ENCODE results near the gene SNTG2. TPM values are rescaled to one million over a fixed set of nuclear protein-coding genes. Genes with fewer than 3 reads are reported as not detected.

The SNTG2 gene
- total RNA-seq, 2 donors from 2014 or later, result 0.72 to 1.0 TPM

DNA sequence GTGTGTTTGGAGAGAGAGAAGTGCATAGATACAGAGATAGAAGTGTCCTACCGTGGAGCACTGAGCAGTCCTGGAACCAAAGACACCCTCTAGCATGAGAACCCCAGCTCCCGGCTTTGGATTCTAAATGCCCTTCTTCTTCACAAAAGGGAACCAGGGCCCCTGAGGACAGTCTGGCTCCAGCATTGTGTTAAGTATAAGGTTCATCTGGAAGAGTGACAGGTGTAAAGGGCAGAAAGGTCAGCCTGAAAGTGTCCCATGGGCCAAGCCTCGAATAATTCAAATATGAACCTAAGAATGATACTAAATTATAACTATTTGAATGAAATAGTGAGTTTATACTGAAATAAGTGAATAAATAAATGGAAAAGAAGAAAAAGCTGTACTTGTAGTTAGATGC lies 109.7 kb downstream of the SNTG2 start:
- Histone ChIP-seq H3K36me3 (no peaks in the 10 kb centered on the region), H3K4me3 (no peak overlapping the region), H3K4me1 (no peaks in the 10 kb centered on the region), H3K9ac (ENCODE audit: low read depth in 2 of 2, low read length in 2 of 2) (no peak overlapping the region), H3K27me3 (no peaks in the 10 kb centered on the region), H3K27ac (no peak overlapping the region), H3K9me3 (no peaks in the 10 kb centered on the region)
- TF ChIP-seq, protein P1, sequence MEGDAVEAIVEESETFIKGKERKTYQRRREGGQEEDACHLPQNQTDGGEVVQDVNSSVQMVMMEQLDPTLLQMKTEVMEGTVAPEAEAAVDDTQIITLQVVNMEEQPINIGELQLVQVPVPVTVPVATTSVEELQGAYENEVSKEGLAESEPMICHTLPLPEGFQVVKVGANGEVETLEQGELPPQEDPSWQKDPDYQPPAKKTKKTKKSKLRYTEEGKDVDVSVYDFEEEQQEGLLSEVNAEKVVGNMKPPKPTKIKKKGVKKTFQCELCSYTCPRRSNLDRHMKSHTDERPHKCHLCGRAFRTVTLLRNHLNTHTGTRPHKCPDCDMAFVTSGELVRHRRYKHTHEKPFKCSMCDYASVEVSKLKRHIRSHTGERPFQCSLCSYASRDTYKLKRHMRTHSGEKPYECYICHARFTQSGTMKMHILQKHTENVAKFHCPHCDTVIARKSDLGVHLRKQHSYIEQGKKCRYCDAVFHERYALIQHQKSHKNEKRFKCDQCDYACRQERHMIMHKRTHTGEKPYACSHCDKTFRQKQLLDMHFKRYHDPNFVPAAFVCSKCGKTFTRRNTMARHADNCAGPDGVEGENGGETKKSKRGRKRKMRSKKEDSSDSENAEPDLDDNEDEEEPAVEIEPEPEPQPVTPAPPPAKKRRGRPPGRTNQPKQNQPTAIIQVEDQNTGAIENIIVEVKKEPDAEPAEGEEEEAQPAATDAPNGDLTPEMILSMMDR (IDR thresholded peaks at IDR 0.05), result no peak
- DNase-seq, result no peak
- intact Hi-C loops (cut with DNase I), result no loop called here

DNA sequence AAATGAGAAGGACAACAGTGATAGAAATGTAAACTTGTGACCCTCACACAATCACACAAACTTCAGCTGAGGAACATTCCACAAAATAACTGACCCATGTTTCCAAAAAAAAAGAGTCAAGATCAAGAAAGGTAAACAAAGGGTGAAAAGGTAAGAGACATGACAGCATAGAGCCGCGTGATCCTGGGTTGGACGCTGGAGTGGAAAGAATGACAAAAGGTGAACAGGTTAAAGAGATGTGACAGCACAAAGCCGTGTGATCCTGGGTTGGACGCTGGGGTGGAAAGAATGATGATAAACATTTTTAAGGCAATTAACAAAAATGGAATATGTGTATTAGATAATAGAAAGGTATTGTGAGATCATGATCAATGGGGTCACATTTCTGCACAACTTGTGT lies 110.3 kb downstream of the SNTG2 start:
- DNase-seq, result no peak
- no peaks in the 10 kb centered on the region for H3K4me1 ChIP-seq
- no peaks in the 10 kb centered on the region for H3K36me3 ChIP-seq
- H3K9me3 ChIP-seq, result no peaks in the 10 kb centered on the region
- no peak overlapping the region for H3K9ac ChIP-seq (ENCODE audit: low read depth in 2 of 2, low read length in 2 of 2)
- no peaks in the 10 kb centered on the region for H3K27me3 ChIP-seq
- H3K4me3 ChIP-seq, result no peak overlapping the region
- TF ChIP-seq, protein P1 (IDR thresholded peaks at IDR 0.05), result no peak
- intact Hi-C loops (cut with DNase I), result no loop called here
- no peak overlapping the region for H3K27ac ChIP-seq

DNA sequence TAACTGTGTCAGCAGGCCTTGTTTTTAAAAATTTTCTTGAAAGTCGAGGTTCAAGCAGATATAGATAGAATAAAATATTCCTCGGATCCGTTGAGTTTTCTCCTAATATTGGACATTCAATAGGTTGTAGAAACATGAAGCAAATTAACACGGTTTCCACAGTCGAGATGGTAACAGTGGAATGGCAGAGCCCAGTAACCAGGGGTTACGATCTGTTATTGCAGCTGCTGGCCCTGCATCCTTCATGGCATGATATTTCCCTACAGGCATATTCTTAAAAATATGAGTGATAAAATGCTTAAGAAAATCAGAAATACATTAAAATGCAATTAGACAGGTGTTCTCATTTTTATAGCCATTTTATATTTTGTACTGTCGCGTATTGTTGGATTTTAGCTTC lies 117.6 kb downstream of the SNTG2 start:
- TF ChIP-seq, protein P1 (IDR thresholded peaks at IDR 0.05), result no peak
- intact Hi-C loops (cut with DNase I), result no loop called here
- Histone ChIP-seq H3K4me1 (no peaks in the 10 kb centered on the region), H3K27ac (no peak overlapping the region), H3K9ac (ENCODE audit: low read depth in 2 of 2, low read length in 2 of 2) (no peak overlapping the region), H3K4me3 (no peak overlapping the region), H3K27me3 (no peaks in the 10 kb centered on the region), H3K9me3 (no peaks in the 10 kb centered on the region), H3K36me3 (no peaks in the 10 kb centered on the region)
- no peak for DNase-seq

DNA sequence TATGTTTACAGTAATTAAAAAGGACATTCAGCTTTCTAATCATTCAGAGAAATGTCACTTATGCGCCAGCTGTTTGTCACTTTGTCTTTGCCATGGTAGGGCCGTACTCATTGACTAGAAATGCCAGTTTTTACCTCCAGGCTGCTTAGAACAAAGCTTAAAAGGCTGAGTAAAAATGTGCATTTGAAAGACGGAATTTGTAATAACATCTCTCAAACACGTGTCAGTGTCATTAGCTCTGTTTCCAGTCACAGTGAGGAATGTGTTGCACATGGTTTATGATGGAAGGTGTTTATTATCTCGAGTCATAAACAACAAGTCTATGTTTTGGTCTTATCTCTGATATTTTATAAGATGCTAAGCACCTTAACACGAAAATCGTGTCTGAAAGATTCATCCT lies 118.2 kb downstream of the SNTG2 start:
- TF ChIP-seq, protein P1 (IDR thresholded peaks at IDR 0.05), result no peak
- Histone ChIP-seq H3K27ac (no peak overlapping the region), H3K9ac (ENCODE audit: low read depth in 2 of 2, low read length in 2 of 2) (no peak overlapping the region), H3K9me3 (no peaks in the 10 kb centered on the region), H3K4me3 (no peak overlapping the region), H3K4me1 (no peaks in the 10 kb centered on the region), H3K36me3 (no peaks in the 10 kb centered on the region), H3K27me3 (no peaks in the 10 kb centered on the region)
- DNase-seq, result no peak
- intact Hi-C loops (cut with DNase I), result no loop called here

DNA sequence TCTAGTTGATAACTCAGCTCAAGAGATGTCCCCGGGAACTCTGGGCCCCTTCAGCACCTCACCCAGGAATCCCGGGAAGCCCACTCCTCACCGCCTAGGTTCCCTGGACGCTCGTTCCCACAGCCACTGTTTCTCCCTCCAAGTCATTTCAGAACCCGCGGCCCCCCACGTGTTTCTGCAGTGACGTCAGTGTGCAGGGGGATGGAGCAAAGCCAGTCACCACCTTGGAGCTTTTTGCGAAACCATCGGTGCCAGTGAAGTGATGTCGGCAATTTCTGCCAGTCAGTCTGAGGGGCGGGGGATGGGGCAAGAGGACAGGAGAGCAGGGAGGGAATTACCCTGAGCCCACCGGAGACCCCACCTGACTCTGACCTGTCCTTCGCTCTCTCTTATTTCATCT lies 119.2 kb downstream of the SNTG2 start:
- H3K27ac ChIP-seq, result no peak overlapping the region

More for the DNA sequence above, 119.2 kb downstream of the SNTG2 start:
- Histone ChIP-seq H3K4me3 (no peak overlapping the region), H3K4me1 (no peaks in the 10 kb centered on the region), H3K36me3 (no peaks in the 10 kb centered on the region), H3K9me3 (no peaks in the 10 kb centered on the region), H3K9ac (ENCODE audit: low read depth in 2 of 2, low read length in 2 of 2) (no peak overlapping the region), H3K27me3 (no peaks in the 10 kb centered on the region)
- no peak for DNase-seq
- TF ChIP-seq, protein P1 (IDR thresholded peaks at IDR 0.05), result no peak
- intact Hi-C loops (cut with DNase I), result no loop called here
